HG02973 (cell line): ENCODE results near the gene IGFALS.

Source experiments
- ATAC-seq: cut with Tn5 transposase; IDR thresholded peaks from one replicate; pipeline ENCODE4 v1.9.1; 2021; ENCODE audit warnings: moderate library complexity; ENCODE audit not compliant: unreplicated experiment

Gene IGFALS

GRCh38 chr16:1777375-1778199 is 15.9 kb downstream of the IGFALS start:
- no peak for ATAC-seq

- no peak for ATAC-seq
Observed at GRCh38 chr16:1776991-1777374, 16.5 kb downstream of the IGFALS start.

- ATAC-seq = no peak
Observed at GRCh38 chr16:1776672-1776955, 16.9 kb downstream of the IGFALS start.

- ATAC-seq = no peak
Observed at GRCh38 chr16:1775846-1776671, 17.4 kb downstream of the IGFALS start.

GRCh38 chr16:1775006-1775845 is 18.3 kb downstream of the IGFALS start:
- no peak for ATAC-seq

GRCh38 chr16:1774448-1774780 is 19.1 kb downstream of the IGFALS start:
- ATAC-seq = no peak

GRCh38 chr16:1773703-1774447 is 19.6 kb downstream of the IGFALS start:
- ATAC-seq = no peak

- ATAC-seq = peak; percentile 34
Observed at GRCh38 chr16:1772908-1773702, 20.4 kb downstream of the IGFALS start, which contains the start of gene MRPS34. TSS of gene MRPS34 (minus strand) at chr16:1773134. CDS start at chr16:1773119, 15 bp downstream.

- peak; percentile 11 for ATAC-seq
Observed at GRCh38 chr16:1772362-1772907, 21.1 kb downstream of the IGFALS start, which contains the start of gene EME2. TSS of gene EME2 (plus strand) at chr16:1772810. CDS start at chr16:1773228, 418 bp downstream.

- no peak for ATAC-seq
Observed at GRCh38 chr16:1771864-1772361, 21.6 kb downstream of the IGFALS start.

- ATAC-seq = no peak
Observed at GRCh38 chr16:1771188-1771863, 22.2 kb downstream of the IGFALS start, which contains the start of gene NME3. TSS of gene NME3 (minus strand) at chr16:1771543. CDS start at chr16:1771534, 9 bp downstream.

- no peak for ATAC-seq
Observed at GRCh38 chr16:1770328-1771187, 22.9 kb downstream of the IGFALS start.

GRCh38 chr16:1769402-1770300 is 23.9 kb downstream of the IGFALS start:
- no peak for ATAC-seq

- no peak for ATAC-seq
Observed at GRCh38 chr16:1768767-1769401, 24.6 kb downstream of the IGFALS start.

- no peak for ATAC-seq
Observed at GRCh38 chr16:1768061-1768766, 25.3 kb downstream of the IGFALS start.
